ENCODE measurements around the gene DCAF4. TPM values are rescaled to one million over a fixed set of nuclear protein-coding genes. Genes with fewer than 3 reads are reported as not detected.

DCAF4 gene
- total and polyA plus RNA-seq, 8 donors = 11.8 to 27.7 (median 17.5) TPM

- TF ChIP-seq CTCF (IDR thresholded peaks at IDR 0.05) = no peak
- no peaks in the 10 kb centered on the region for H3K9me3 ChIP-seq
- no peak overlapping the region for H3K27ac ChIP-seq
- H3K4me3 ChIP-seq = no peak overlapping the region
- DNase-seq = no peak
- H3K4me1 ChIP-seq = no peaks in the 10 kb centered on the region
- intact Hi-C loops (cut with DNase I) = no loop called here
- H3K27me3 ChIP-seq = no peaks in the 10 kb centered on the region
- H3K36me3 ChIP-seq = no peaks in the 10 kb centered on the region
- no peak for ATAC-seq
Observed at GRCh38 chr14:72880164-72880563, 46.1 kb upstream of the DCAF4 start.

GRCh38 chr14:72880820-72881219 lies 45.4 kb upstream of the DCAF4 start:
- no peak for DNase-seq
- Histone ChIP-seq H3K4me1 (no peaks in the 10 kb centered on the region), H3K36me3 (no peaks in the 10 kb centered on the region), H3K27ac (no peak overlapping the region), H3K4me3 (no peak overlapping the region), H3K9me3 (no peaks in the 10 kb centered on the region), H3K27me3 (no peaks in the 10 kb centered on the region)
- no peak for ATAC-seq
- TF ChIP-seq CTCF (IDR thresholded peaks at IDR 0.05) = no peak
- intact Hi-C loops (cut with DNase I) = no loop called here

- no peaks in the 10 kb centered on the region for H3K4me1 ChIP-seq
- no peak overlapping the region for H3K4me3 ChIP-seq
- intact Hi-C loops (cut with DNase I) = no loop called here
- no peak overlapping the region for H3K27ac ChIP-seq
- H3K27me3 ChIP-seq = no peaks in the 10 kb centered on the region
- H3K36me3 ChIP-seq = no peaks in the 10 kb centered on the region
- no peaks in the 10 kb centered on the region for H3K9me3 ChIP-seq
- no peak for DNase-seq
- ATAC-seq = no peak
- no peak for TF ChIP-seq CTCF (IDR thresholded peaks at IDR 0.05)
Observed at GRCh38 chr14:72881543-72881942, 44.7 kb upstream of the DCAF4 start.

DNA sequence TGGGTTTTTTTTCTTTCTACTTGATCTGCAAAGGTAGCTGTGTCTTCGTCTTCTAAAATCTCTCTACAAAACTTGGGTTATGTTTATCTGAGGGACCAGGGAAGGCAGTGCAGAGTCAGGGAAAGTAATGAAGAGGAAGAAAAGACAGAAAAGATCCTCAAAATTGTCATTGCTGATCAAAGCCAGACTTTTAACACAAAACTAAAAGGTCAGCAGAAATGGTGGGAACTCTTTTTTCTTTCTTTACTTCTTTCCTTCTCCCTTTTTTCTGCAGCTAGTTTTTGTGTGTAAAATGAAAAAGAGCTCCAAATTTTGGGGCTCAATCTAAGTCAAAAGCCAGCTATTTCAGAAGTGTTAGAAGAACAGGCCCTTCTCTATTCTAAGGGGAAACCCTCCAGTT lies 44.2 kb upstream of the DCAF4 start:
- no peak for ATAC-seq
- no peaks in the 10 kb centered on the region for H3K36me3 ChIP-seq
- intact Hi-C loops (cut with DNase I) = no loop called here
- no peaks in the 10 kb centered on the region for H3K4me1 ChIP-seq
- H3K27me3 ChIP-seq = no peaks in the 10 kb centered on the region
- DNase-seq = no peak
- no peaks in the 10 kb centered on the region for H3K9me3 ChIP-seq
- H3K27ac ChIP-seq = no peak overlapping the region
- no peak for TF ChIP-seq CTCF (IDR thresholded peaks at IDR 0.05)
- H3K4me3 ChIP-seq = no peak overlapping the region

- TF ChIP-seq CTCF (IDR thresholded peaks at IDR 0.05) = no peak
- Histone ChIP-seq H3K27ac (no peak overlapping the region), H3K4me1 (no peaks in the 10 kb centered on the region), H3K4me3 (no peak overlapping the region), H3K9me3 (no peaks in the 10 kb centered on the region), H3K36me3 (no peaks in the 10 kb centered on the region), H3K27me3 (no peaks in the 10 kb centered on the region)
- intact Hi-C loops (cut with DNase I) = no loop called here
- ATAC-seq = no peak
- no peak for DNase-seq
Observed at GRCh38 chr14:72882463-72882862, 43.8 kb upstream of the DCAF4 start.

Measured in left lung (tissue), 10 donors.